ENCODE data around the gene RHD.
"Not testable (repeated sequence)": the region's sequence is repeated elsewhere in the genome, so short reads cannot be mapped to it uniquely, and the experiment has no call there.

The RHD gene

DNA sequence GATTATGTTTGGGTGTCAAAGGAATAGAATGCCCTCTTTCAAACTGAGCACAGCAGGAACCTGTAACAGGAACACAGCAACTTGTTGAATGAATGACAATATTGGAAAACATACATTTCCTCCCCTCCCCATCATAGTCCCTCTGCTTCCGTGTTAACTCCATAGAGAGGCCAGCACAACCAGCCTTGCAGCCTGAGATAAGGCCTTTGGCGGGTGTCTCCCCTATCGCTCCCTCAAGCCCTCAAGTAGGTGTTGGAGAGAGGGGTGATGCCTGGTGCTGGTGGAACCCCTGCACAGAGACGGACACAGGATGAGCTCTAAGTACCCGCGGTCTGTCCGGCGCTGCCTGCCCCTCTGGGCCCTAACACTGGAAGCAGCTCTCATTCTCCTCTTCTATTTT, at the start of gene RHD:
Gene RHD, plus strand, starts transcription at position 272 of the 400 bp plus-strand sequence. Its CDS starts 39 bp downstream, at position 311.
- DNase-seq, result not testable (repeated sequence)

DNA sequence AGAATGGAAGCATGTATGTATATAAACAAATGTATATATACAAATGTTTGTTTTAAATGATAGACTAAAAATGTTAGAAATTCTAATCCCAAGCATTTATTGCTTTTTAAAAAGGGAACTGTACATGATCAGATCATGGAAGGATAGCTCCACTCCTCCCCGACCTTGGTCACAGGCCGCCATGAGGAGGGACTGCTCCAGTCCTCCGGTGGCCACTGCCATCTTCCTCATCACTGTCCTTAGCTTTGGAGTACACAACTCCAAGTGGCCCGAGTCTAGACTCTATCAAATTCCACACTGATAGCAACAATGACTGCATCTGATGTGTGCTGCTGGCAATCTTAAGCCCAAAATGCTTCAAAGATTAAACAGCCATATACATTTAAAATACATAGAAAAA, 49.7 kb upstream of the RHD start:
- no peak for DNase-seq

DNA sequence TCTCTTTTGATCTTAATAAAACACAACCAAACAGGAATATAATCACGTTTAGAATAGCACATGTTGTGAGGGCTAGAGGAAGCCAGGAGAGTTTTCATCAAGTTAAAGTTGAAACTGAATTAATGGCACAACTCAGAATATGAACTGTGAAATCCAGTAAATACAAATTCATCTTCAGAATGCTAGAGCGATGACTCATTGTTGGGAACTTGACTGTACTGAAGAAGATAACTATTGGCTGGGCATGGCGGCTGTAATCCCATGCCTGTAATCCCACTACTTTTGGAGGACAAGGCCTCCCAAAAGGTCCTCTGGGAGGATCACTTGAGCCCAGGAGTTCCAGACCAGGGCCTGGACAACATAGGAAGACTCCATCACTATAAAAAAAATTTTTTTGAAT, 48.8 kb upstream of the RHD start:
- DNase-seq, result no peak

DNA sequence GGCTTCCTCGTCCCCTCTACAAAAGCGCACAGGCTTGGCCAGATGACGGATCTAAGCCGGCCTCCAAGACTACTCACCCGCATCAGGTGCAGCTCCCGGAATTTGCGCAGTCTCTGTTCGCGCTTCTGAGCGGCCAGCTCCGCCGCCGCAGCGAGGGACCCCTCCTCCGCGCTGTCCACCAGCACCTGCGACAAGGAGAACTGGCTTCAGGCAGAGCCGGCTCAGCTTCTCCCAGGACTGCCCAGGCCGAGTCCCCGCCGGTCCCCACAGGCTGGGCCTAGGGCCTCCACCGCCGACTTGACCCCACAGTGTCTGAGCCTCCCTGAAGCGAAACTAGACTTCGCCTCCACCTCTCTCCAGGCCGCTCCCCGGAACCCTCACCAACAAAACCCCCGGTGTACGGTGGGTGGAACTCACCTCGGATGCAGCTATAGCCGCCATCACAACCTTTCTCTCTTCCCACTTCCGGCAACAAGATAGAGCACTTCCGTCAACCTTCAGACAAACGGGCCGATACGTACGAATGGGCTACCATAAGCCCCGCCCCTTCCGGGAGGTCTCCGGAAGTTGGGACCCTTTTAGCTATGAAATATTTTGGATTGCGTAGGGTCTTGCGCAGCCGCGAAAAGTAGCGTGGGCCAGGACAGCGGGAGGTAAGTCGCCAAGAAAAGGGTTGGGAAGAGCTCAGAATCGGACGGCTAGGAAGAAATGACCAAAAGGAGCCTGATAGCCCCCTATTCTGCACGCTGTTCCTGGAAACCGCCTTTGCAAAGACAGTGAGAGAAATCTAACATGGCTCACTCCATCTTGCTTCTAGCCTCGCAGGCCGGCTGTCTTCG, 40.1 kb upstream of the RHD start, which contains the start of gene SYF2:
Gene SYF2, minus strand, starts transcription at position 476 of the 839 bp plus-strand sequence. Its CDS starts 35 bp downstream, at position 441.
- DNase-seq, result peak; percentile 78

DNA sequence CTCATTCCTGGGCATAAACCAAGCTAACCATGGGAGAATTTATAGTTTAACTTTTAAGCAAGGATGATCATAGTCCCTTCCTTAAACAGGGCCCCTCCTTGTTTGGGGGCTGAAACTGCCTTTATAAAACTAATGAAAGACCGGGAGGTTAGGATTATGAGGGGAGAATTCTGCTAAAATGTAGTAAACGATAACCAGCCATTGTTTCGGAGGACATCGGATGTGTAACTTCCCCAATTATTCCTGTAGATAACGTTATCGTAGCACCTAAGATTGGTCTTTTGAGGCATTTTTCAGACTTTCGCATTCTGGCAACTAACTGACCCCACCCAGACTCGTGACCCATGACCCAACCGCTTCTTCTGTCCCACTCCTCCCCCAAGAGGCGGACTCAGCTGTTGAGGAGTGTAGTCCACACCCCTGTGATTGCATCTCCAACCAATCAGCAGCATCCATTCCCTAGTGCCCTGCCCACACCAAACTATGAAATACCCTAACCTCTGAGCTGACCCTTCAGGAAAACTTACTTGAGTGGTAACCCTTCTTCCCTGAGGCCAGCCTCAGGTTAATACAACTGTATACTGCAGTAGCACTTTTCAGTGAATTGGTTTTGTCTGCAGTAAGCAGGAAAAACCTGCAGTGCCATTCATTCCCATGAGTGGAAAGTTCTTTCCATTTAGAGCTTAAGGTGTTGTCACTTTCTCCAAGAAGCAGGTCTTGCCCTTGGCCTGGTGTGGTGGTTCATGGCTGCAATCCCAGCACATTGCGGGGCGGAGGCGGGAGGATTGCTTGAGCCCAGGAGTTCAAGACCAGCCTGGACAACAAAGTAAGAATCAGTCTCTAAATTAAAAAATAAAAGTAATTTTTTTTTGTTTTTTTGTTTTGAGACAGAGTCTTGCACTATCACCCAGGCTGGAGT, 39.2 kb upstream of the RHD start:
- DNase-seq, result peak; percentile 48

DNA sequence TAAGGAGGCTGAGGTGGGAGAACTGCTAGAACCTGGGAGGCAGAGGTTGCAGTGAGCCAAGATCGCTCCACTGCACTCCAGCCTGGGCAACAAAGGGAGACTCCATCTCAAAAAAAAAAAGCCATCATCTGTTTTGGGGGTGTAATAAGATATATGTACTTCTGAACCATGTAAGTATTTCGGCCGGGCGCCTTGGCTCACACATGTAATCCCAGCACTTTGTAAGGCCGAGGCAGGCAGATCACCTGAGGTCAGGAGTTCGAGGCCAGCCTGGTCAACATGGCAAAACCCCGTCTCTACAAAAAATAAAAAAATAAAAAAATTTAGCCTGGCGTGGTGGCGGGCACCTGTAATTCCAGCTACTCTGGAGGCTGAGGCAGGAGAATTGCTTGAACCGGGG, 36.9 kb upstream of the RHD start:
- DNase-seq, result not testable (repeated sequence)

DNA sequence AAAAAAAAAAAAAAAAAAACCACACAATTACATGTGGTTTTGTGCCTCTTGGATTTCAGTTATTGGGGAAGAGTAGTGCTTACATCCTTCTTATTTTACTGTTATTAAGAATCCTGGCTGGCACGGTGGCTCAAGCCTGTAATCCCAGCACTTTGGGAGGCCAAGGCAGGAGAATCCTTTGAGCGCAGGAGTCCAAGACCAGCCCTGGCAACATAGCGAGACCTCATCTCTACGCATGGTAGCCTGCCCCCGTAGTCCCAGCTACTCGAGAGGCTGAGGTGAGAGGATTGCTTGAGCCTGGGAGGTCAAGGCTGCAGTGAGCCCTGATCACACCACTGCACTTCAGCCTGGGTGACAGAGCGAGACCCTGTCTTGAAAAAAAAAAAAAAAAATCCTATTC, 36.0 kb upstream of the RHD start:
- DNase-seq, result not testable (repeated sequence)

DNA sequence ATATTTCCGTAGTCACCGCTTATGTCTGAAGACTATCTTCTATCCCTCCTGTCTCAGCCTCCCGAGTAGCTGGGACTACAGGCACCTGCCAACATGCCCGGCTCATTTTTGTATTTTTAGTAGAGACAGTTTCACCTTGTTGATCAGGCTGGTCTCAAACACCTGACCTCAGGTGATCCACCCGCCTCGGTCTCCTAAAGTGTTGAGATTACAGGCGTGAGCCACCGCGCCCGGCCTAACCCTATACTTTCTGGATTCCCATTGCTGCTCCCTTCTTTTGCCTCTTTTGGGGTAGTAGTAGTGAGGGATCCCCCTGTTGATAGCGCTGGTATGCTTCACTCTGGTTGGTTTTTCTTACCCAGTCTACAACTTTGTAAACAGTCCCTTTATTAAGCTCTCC, 34.3 kb upstream of the RHD start:
- DNase-seq, result no peak

DNA sequence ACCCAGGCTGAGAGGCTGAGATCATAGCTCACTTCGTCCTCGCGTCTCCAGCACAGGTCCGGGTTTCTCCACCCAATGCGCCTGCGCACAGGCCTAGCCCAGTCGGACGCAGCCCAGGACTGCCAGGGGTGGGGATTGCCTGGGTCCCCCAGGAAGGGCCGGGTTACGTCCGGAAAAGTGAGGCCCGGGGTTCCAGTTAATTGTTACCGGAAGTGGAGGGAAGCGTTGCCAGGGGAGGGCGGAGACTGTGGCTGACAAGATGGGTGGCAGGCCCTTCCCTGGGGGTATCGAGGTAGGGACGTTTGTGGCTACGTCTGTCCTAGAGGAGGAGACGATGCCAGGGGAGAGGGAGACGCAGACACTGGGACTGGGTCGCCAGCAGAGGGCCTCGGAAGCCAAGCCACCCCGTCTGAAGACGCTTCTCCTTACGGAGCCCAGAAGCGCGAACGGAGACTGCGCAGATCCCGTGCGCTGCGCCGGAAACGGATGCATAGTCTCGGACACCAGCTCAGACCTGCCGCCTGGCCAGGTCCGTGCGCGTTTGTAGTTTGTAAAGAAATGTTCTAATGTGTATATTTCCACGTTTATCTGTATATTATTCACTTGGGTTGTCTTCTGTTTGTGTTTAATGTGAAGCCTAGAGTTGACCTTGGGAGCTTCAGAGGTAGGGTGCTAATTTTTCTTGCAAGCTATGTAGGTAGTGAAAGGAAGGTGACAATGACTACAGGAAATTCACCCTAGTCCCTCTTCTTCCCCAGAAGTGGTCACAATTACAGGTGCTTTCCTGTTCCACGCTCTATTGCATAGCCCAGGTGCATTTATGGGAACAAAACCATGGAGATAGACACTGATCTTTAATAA, 32.4 kb upstream of the RHD start:
- peak; percentile 78 for DNase-seq

DNA sequence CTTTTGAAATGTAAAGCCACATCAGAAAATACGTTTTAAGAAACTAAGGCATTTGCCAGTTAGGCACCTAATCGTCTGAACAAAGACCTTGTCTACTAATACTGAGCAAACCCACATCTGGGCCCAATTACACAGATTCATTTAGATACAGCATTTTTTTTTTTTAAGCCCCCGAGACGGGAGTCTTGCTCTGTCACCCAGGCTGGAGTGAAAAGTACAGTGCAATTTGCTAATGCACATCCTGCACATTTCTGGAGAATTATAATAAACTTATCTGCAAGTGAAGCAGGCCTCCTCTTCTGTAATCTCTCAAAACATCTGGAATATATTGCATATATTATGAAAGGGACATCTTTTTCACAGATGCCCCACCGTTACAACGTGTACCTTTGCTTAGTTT, 28.4 kb upstream of the RHD start:
- no peak for DNase-seq

DNA sequence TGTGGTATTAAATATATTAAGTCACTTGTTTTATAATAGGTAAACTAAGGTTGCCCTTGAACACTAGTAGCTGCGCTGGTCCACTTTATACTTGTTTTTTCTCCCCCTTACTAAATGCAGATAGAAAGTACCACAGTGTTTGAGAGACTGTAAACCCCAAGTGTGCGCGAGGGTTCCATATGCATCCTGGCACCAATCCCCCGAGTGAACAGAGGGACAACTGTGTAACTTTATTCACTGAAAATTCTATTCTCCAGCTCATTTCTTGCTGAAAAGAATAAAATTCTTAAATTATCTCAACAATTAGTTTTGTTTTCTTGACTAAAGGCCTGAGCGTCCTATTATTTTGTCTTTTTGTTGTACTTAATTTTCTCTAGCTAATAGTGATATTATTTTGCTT, 26.9 kb upstream of the RHD start:
- no peak for DNase-seq

DNA sequence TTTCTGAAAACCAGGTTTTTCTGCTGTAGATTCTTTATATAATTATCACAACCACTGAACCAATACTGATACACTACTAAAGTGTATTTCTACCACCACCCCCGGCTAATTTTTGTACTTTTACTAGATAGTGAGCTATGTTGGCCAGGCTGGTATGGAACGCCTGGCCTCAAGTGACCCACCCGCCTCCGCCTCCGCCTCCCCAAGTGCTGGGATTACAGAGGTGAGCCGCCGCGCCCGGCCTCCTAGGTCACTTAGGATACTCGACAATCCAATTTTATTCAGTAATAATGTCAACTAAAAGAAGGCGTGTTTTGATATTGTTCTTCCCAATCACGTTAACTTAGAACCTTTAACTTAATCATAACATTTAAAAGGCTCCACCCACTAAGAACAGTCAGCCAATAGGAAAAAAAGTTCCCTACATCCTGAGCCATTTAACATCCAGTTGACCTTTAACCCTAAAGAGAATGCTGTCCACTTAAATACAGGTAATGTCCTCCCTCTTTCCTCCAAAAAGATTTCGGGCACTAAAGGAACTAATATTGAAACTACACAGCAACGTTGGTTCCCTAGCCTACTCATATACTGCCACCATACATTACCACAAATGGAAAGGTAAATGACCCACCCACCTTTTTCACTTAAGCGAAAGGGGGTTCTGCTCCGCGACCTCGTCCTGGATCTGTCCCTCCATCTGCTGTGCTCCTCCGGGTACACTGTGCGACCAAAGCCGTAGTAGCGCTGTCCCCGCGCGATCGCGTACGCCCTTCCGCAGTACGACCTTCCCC, 26.3 kb upstream of the RHD start:
- DNase-seq, result no peak

DNA sequence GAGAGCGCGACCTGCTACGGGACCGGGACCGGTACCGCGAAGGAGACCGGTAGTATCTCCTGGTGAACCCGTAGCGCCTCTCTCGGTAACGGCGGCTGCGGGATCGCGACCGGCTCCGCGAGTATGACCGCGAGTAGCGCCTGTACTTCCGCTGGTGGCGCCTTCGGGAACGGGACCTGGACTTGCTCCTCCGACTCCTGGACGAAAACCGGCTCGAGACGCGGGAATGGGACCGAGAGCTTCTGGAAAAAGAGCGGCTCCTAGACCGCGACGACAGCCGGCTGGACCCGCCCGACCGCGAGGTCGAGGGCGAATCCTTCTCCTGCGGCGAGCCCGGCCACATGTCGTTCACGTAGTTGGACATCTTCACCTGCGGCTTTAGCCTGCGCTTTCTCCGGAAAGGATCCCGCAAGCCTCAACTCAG, 25.7 kb upstream of the RHD start:
- peak; percentile 21 for DNase-seq

DNA sequence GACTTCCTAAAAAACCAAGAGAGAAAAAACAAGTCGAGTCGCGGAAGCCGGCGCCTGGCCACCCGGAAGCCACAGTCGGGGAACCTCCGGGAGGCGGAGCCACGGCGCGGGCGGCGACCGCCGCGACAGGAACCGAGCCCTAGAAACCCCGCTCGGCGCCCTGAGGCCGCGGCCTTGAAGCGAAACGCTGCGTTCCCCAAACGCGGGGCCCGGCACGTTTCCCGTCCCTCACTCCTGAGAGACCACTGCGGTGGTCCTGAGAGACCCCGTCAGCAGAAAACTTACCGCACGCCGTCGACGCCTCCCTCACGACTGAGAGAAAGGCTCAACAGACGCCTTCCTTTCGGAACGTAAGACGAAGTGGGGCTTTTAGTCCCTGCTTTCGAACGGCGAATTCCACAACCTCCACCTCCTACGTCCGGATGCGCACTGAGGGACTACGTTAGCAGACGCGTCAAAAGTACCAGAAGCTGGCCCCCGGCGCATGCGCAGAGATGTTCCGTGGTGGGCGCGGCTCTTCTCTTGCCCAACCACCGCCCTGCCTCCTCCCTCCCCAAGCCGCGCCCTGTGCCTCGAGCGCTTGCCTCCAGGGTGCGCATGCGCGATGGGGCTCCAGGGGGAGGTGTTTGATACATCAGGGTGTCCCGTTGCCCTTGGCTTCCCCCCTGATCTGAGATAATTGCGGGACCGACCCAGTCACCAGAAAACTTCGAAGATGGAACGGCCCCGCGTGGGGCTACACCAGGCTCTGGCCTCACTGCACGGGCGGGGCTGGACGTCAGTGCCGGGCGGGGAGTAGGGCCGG, 25.1 kb upstream of the RHD start, which contains the start of gene RSRP1:
Gene RSRP1, minus strand, starts transcription at position 431 of the 805 bp plus-strand sequence. CDS start 491 bp downstream, outside the sequence.
- peak; percentile 100 for DNase-seq

DNA sequence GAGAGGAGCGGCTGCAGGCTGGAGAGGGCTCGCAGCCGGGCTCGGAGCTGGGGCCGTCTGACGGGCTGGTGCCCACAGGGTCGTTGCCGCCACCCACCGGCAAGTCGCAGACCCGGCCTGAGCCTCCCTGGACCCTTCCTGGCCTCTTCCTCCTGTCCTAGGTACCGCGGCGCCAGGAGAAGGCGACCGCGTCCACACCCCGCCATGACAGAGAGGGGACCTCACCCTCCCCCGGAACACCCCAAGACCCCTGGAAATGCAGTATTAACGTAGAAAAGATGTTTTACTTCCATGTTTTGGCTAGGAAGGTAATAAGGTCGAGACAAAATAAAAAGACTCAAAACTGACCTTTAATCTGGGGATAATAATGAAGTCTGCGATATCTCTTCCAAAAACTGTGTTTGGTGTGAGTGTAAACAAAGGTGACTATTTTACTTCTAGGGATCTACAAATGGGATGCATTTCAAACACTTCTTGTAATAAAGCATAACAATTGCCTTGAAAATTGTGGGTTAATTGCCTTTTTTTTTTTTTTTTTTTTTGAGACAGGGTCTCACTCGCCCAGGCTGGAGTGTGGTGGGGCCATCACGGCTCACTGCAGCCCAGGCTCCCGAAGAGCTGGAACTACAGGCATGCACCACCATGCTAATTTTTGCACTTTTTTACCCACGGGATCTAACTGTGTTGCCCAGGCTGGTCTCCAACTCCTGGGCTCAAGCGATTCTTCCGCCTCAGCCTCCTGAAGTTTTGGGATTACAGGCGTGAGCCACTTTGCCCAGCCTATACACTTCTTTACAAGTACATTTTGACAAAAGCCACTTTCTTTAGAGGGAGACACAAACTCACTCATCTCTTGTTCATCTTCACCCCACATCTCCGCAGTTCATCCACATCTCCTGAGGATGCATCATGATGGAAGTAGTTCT, 24.2 kb upstream of the RHD start:
- no peak for DNase-seq

DNA sequence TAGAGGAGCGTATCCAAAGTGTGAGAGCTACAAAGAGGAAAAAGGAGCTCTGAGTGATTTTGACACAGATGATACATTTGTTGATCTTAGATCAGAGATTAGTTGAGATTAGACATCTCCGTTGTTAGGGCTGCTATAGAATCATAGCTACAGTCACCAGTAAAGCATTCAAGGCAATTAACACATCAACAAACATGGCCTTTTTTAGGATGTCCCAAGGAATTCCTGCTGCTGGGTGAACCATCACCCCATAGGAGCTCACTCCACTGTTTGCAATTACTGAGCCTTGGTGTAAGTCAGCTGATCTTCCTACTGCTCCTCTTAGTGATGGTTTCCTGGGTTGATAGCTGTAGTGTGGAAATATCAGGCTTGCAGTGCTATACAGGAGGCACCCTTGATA, 18.4 kb upstream of the RHD start:
- DNase-seq, result no peak

DNA sequence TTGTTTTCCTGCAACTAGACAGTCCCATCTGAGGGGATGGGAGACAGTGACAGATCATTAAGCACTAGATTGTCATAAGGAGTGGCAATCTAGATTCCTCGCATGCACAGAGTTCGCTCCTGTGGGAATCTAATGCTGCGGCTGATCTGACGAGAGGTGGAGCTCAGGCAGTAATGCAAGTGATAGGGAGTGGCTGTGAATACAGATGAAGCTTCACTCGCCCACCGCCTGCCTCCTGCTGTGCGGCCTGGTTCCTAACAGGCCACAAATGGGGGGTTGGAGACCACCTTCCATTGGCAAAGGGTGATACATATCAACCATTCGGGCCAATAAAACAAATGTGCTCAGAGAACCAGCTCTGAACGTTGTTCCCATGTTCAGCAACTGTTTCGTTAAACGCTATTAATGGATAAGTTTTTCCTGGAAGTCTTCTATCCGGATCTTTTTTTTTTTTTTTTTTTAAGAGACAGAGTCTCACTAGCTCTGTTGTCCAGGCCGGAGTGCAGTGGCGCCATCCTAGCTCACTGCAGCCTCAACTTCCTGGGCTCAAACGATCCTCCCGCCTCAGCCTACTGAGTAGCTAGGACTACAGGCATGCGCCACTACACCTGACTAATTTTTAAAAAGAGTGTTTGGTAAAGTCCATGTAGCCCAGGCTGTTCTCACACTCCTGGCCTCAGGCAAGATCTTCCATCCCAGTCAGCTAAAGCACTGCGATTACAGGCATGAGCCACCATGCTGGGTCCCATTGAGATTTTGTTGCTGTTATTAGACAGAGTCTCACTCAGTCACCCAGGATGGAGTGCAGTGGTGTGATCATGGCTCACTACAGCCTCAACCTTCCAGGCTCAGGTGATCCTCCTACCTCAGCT, 16.4 kb upstream of the RHD start:
- no peak for DNase-seq

DNA sequence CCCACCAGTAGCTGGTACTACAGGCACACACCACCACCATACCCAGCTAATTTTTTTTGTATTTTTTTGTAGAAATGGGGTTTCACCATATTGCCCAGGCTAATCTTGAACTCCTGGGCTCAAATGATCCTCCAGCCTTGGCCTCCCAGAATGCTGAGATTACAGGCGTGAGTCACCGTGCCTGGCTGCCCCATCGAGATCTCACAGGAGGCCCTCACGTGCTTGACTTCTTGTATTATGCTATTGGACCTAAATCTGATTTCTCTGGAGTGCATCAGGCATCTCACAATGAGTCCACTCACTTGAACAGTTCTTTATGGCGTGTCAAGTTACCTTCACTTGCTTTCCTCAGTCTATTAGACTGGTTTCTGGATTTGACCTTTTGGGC, 15.7 kb upstream of the RHD start:
- DNase-seq, result no peak

DNA sequence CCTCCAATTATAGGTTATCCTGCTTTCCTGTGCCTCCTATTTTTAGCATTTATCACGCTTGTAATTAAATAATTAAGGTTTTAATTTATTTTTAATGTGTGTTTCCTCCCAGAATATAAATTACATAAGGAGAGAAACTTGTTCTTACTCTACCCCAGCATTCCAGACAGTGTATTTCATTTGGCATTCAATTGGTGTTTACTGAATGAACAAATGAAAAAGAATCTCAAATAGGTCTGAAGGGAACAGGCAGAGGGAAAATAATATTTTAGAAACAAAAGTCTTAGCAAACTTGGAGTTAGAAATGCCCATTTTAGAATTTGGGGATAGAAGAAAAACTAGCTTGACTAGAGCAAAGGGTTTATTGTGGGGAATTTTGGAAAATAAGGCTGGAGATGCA, 15.1 kb upstream of the RHD start:
- DNase-seq, result no peak

Data from activated CD4-positive, alpha-beta T cell treated with anti-CD3 and anti-CD28 coated beads, Interleukin-2, amount 50 U/mL, for 1 hour (primary cell).